OCI-LY3 (cell line): Measurements from ENCODE around the gene THRB.

ENCODE experiments used
- CTCF ChIP-seq: fragments of 200-600, 300-600 bp; sonication (generic); IDR thresholded peaks from 2 replicates; pipeline ENCODE4 v1.5.1; 2014; ENCODE audit warnings: antibody characterized with exemption, low read length, low read depth
- EZH2phosphoT487 ChIP-seq: fragments of 200-600 bp; shearing (Covaris generic); IDR thresholded peaks from 2 replicates; pipeline ENCODE4 v1.6.1; 2018; ENCODE audit warnings: antibody characterized with exemption, mixed run types, low read depth

GRCh38 chr3:24137958-24138875 is 356.4 kb downstream of the THRB start:
- TF ChIP-seq CTCF (no peak), EZH2phosphoT487 (no peak)
